Measurements from ENCODE around the gene PIGBOS1.

- no peak for TF ChIP-seq CTCF (IDR thresholded peaks at IDR 0.05)
- TF ChIP-seq POLR2A (IDR thresholded peaks at IDR 0.05), result no peak
Measured at GRCh38 chr15:55270291-55270690, 48.6 kb downstream of the PIGBOS1 start.

All from lower leg skin (tissue), 3 donors.